ENCODE results near the gene SSNA1.

Gene SSNA1

DNA sequence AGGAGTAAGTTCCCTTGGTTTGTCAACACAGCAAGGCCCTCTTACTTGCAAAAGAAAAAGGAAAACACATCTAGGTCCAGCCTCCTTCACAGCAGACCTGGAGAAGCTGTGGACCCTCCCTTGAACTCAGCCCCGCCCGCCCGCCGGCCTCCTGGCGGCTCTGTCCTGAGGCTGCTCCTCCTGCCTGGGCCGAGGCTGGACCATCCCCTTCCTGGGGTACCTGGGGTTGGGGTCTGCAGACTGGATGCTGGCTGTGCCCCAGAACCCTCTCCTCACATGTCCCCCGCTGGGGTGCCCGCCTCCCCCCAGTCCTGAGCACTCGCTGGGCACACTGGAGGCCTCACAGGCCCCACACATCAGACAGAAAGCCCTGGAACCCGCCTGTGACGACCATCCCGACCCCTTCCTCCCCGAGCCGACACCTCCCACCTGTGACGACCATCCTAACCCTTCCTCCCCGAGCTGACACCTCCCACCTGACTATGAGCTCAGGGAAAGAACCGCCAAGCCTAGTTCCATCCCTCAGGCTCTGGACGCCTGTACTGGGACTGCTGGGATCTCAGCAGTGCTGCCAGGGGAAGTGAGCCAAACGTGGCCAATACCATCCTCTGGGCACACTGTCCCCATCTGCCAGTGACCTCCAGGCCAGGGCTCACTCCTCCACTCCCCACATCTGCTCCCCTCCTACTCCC lies 9.4 kb upstream of the SSNA1 start:
- DNase-seq (ENCODE audit: low read depth, low spot score), result no peak
- H3K4me3 ChIP-seq (ENCODE audit: low read length), result no peak overlapping the region

DNA sequence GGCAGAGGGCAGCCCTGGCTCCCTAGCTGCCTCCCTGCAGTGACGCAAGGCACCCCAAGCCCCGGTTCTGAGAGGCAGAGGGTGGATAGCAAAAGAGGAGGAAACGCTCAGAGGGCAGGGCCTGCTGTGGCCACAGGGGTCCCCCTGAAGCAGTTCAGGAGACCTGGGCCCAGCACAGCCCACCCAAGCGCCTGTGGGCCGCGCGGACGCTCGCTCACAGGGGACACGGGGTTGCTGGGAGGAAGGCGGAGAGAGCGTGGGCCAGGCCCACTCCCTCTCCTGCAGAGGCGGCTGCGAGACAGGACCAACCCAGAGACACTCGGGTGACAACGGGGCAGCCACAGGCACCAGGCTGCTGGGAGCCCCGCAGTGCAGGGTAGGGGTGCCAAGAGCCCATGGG lies 8.7 kb upstream of the SSNA1 start:
- DNase-seq (ENCODE audit: low read depth, low spot score), result no peak
- no peak overlapping the region for H3K4me3 ChIP-seq (ENCODE audit: low read length)

DNA sequence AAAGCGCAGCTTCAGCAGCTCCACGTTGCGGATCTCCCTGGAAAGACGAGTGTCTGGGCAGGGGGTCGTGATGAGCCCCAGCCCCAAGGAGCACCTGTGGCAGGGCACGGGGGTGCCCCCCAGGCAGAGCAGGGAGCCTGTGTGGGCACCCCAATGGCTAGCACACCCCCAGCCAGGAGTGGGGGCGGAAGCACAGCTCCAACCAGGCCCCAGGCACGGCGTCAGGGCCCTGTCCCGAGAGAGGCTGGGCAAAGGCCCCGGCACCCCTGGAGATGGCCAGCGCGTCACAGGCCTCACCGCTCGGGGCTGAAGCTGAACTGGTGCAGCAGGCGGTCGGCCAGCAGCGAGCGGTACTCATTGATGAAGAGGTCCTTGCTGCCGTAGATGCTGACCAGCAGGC lies 8.0 kb upstream of the SSNA1 start:
- no peak for DNase-seq (ENCODE audit: low read depth, low spot score)
- H3K4me3 ChIP-seq (ENCODE audit: low read length), result no peak overlapping the region

DNA sequence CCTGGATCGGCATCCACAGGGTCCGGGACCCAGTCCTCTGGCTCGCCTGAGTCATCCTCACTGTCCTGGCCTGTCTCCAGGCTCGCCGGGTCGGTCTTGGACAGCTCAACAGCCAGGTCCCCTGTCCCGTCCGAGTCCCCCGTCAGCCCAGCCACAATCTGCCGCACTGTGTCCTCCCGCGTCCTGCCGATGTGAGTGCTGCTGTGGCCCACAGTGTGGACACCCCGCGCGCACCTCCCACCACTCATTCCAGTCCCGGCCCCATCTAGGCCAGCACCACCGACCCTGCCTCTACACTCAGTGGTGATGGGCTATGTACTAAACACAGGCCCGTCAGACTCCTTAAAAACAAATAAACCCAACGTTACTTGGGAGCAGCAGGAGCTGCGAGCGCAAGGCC lies 6.8 kb upstream of the SSNA1 start:
- H3K4me3 ChIP-seq (ENCODE audit: low read length), result no peak overlapping the region
- DNase-seq (ENCODE audit: low read depth, low spot score), result no peak

- no peak overlapping the region for H3K4me3 ChIP-seq (ENCODE audit: low read length)
- no peak for DNase-seq (ENCODE audit: low read depth, low spot score)
These were observed 5.6 kb upstream of the SSNA1 start for GRCh38 chr9:137182836-137183235.

DNA sequence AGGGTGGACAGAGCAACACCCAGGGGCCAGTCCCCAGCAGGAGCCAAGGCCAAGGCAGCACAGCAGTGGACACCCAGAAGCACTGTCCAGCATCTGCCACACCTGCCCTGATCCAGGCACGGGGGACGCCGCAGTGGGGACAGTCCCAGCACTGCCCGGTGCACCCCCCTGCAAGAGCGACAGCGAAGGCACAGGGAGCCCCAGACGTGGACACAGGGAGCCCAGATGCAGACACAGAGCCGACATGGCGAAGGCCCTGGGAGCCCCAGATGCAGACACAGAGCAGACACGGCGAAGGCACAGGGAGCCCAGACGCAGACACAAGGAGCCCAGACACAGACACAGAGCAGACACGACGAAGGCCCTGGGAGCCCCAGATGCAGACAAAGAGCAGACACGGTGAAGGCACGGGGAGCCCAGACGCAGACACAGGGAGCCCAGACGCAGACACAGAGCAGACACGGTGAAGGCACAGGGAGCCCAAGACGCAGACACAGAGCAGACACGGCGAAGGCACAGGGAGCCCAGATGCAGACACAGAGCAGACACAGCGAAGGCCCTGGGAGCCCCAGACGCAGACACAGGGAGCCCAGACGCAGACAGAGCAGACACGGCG lies 4.4 kb upstream of the SSNA1 start:
- DNase-seq (ENCODE audit: low read depth, low spot score), result no peak
- no peak overlapping the region for H3K4me3 ChIP-seq (ENCODE audit: low read length)

GRCh38 chr9:137184881-137185660 lies 3.4 kb upstream of the SSNA1 start:
- DNase-seq (ENCODE audit: low read depth, low spot score), result no peak

DNA sequence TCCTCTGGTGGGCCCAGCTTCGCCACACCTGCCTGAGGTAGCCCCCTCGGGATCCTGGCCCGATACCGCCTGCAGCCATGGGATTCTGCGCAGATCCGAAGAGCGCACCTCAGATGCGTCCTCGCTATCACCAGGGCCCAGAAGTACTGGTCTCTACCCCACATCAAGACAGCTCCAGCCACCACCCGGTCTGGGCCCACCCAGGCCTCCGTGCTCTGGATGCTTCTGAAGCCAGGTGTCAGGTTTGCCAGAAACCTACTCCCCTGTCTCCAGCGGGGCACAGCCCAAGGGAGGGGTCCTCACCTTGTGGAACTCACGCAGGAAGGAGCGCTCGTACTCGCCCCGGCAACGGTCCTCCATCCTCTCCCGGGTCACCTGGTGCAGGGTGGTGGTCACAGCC lies 2.6 kb upstream of the SSNA1 start:
- H3K4me3 ChIP-seq (ENCODE audit: low read length), result no peak overlapping the region

More at GRCh38 chr9:137184881-137185660, 3.4 kb upstream of the SSNA1 start:
- H3K4me3 ChIP-seq (ENCODE audit: low read length), result no peak overlapping the region

GRCh38 chr9:137186385-137186784 lies 2.1 kb upstream of the SSNA1 start:
- H3K4me3 ChIP-seq (ENCODE audit: low read length), result no peak overlapping the region
- no peak for DNase-seq (ENCODE audit: low read depth, low spot score)

More for the DNA sequence above, 2.6 kb upstream of the SSNA1 start:
- DNase-seq (ENCODE audit: low read depth, low spot score), result no peak

- peak overlapping the region; percentile 96 for H3K4me3 ChIP-seq (ENCODE audit: low read length)
- no peak for DNase-seq (ENCODE audit: low read depth, low spot score)
These were observed 1.1 kb upstream of the SSNA1 start for GRCh38 chr9:137187386-137187785.

DNA sequence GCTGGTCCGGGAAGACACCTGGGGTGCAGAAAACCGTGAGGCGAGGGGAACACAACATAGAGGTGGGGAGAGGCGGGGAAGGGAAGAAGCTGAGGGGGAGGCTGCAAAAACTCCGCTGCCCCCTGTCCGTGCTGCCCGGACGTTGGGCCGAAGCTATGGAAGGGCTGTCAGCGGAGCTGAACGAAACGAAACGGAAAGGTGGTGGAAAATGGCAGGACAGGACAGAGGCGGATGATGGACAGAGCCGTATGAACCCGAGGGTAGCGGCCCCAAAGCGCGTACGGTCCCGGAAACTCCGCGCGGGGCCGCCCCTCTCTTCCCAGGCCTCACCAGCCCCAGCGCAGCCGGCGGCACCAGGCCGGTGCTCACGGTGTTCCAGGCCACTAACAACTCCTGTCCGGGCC lies 388 bp upstream of the SSNA1 start:
- peak overlapping the region; percentile 96 for H3K4me3 ChIP-seq (ENCODE audit: low read length)
- no peak for DNase-seq (ENCODE audit: low read depth, low spot score)

GRCh38 chr9:137189297-137190295 lies 1.1 kb downstream of the SSNA1 start:
- H3K4me3 ChIP-seq (ENCODE audit: low read length), result peak overlapping the region; percentile 96
- DNase-seq (ENCODE audit: low read depth, low spot score), result no peak

GRCh38 chr9:137190315-137190856 lies 1.9 kb downstream of the SSNA1 start:
- no peak overlapping the region for H3K4me3 ChIP-seq (ENCODE audit: low read length)
- no peak for DNase-seq (ENCODE audit: low read depth, low spot score)

- DNase-seq (ENCODE audit: low read depth, low spot score), result no peak
- H3K4me3 ChIP-seq (ENCODE audit: low read length), result no peak overlapping the region
These were observed 2.8 kb downstream of the SSNA1 start for GRCh38 chr9:137191245-137191644.

GRCh38 chr9:137191691-137192447 lies 3.4 kb downstream of the SSNA1 start:
- no peak for DNase-seq (ENCODE audit: low read depth, low spot score)
- H3K4me3 ChIP-seq (ENCODE audit: low read length), result no peak overlapping the region

- no peak overlapping the region for H3K4me3 ChIP-seq (ENCODE audit: low read length)
- no peak for DNase-seq (ENCODE audit: low read depth, low spot score)
These were observed 3.9 kb downstream of the SSNA1 start for GRCh38 chr9:137192448-137192780.

- DNase-seq (ENCODE audit: low read depth, low spot score), result no peak
- H3K4me3 ChIP-seq (ENCODE audit: low read length), result no peak overlapping the region
These were observed 4.4 kb downstream of the SSNA1 start for GRCh38 chr9:137192859-137193258.

DNA sequence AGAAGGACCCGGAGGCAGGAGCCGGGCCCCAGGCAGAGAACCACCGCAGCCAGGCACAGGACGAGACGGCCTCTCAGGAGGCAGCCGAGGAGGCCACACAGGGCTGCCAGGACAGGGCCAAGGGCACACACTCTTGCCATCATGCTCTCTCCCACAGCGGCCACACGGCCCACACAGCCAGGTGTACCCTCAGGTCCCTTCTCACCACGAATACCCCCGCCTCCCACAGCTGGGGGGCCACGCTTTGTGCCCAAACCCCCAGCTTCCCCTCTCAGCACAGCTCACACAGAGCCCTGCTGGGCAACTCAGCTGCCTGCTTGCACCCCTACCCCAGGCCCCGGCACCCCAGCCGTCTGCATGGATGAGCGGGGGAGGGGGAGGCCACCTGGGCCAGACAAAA lies 5.3 kb downstream of the SSNA1 start:
- DNase-seq (ENCODE audit: low read depth, low spot score), result no peak
- H3K4me3 ChIP-seq (ENCODE audit: low read length), result no peak overlapping the region

Measured in Jurkat, Clone E6-1 (cell line).